SH-SY5Y (cell line): Measurements from ENCODE around the gene PSMC3IP.

Source experiments
- GATA2 ChIP-seq: IDR thresholded peaks from 2 replicates; pipeline ENCODE4 v1.6.1; 2011; ENCODE audit warnings: mild to moderate bottlenecking, low read depth, low read length
- GATA3 ChIP-seq: IDR thresholded peaks from 2 replicates; pipeline ENCODE4 v1.6.1; 2011; ENCODE audit warnings: low read depth, mild to moderate bottlenecking, low read length, moderate library complexity

PSMC3IP gene

GRCh38 chr17:42591411-42591810 lies 13.9 kb upstream of the PSMC3IP start:
- TF ChIP-seq GATA3, result no peak
- TF ChIP-seq GATA2, result no peak

GRCh38 chr17:42590886-42591285 lies 13.4 kb upstream of the PSMC3IP start:
- TF ChIP-seq GATA2 (no peak), GATA3 (no peak)

GRCh38 chr17:42586514-42587230 lies 9.1 kb upstream of the PSMC3IP start:
- TF ChIP-seq GATA2 (no peak), GATA3 (no peak)

- no peak for TF ChIP-seq GATA3
- no peak for TF ChIP-seq GATA2
These were observed 7.8 kb upstream of the PSMC3IP start for GRCh38 chr17:42585353-42585752.

GRCh38 chr17:42584880-42585279 lies 7.4 kb upstream of the PSMC3IP start:
- TF ChIP-seq GATA3, result no peak
- TF ChIP-seq GATA2, result no peak

GRCh38 chr17:42581744-42582270 lies 4.3 kb upstream of the PSMC3IP start:
- no peak for TF ChIP-seq GATA2
- no peak for TF ChIP-seq GATA3

GRCh38 chr17:42579794-42580551 lies 2.4 kb upstream of the PSMC3IP start:
- TF ChIP-seq GATA3 (no peak), GATA2 (no peak)

- TF ChIP-seq GATA3, result no peak
- TF ChIP-seq GATA2, result no peak
These were observed 847 bp upstream of the PSMC3IP start for GRCh38 chr17:42578282-42578869.

GRCh38 chr17:42577140-42577531 lies 393 bp downstream of the PSMC3IP start:
- TF ChIP-seq GATA3 (no peak), GATA2 (no peak)

- TF ChIP-seq GATA3 (no peak), GATA2 (no peak)
These were observed 3.1 kb downstream of the PSMC3IP start for GRCh38 chr17:42574463-42574862.

GRCh38 chr17:42573095-42573494 lies 4.4 kb downstream of the PSMC3IP start:
- TF ChIP-seq GATA3, result no peak
- TF ChIP-seq GATA2, result no peak

- no peak for TF ChIP-seq GATA2
- no peak for TF ChIP-seq GATA3
These were observed 5.9 kb downstream of the PSMC3IP start for GRCh38 chr17:42571435-42572225.

GRCh38 chr17:42568341-42569111 lies 9.0 kb downstream of the PSMC3IP start:
- TF ChIP-seq GATA3 (no peak), GATA2 (no peak)
